ENCODE results near the gene AFDN.

Gene AFDN

GRCh38 chr6:168021581-168021980 lies 194.9 kb downstream of the AFDN start:
- DNase-seq (ENCODE audit: low read depth in 3 of 3) = no peak
